Measurements from ENCODE around the gene REXO4.
"Not testable (repeated sequence)": the region's sequence is repeated elsewhere in the genome, so short reads cannot be mapped to it uniquely, and the experiment has no call there.

Gene REXO4

DNA sequence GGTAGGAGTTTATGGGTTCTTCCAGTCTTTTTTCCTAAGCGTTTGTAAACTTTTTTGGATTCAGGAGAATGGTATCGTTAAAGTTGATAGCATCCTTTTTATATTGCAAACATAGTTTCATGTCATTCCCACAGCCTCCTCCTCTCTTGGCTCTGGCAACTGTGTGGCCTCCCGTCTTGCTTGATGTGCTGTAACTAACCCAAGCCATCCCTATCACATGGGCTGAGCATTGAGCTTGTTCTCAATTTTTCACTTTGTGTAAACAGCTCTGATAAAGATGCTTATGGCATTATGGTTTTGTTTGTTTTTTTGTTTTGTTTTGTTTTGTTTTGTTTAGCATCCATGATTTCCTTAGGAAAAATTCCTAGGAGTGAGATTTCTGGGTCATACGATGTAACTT lies 37.1 kb downstream of the REXO4 start:
- TF ChIP-seq, protein P1, sequence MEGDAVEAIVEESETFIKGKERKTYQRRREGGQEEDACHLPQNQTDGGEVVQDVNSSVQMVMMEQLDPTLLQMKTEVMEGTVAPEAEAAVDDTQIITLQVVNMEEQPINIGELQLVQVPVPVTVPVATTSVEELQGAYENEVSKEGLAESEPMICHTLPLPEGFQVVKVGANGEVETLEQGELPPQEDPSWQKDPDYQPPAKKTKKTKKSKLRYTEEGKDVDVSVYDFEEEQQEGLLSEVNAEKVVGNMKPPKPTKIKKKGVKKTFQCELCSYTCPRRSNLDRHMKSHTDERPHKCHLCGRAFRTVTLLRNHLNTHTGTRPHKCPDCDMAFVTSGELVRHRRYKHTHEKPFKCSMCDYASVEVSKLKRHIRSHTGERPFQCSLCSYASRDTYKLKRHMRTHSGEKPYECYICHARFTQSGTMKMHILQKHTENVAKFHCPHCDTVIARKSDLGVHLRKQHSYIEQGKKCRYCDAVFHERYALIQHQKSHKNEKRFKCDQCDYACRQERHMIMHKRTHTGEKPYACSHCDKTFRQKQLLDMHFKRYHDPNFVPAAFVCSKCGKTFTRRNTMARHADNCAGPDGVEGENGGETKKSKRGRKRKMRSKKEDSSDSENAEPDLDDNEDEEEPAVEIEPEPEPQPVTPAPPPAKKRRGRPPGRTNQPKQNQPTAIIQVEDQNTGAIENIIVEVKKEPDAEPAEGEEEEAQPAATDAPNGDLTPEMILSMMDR (IDR thresholded peaks at IDR 0.05; ENCODE audit: low read depth, low read length) = no peak
- TF ChIP-seq, protein P2, sequence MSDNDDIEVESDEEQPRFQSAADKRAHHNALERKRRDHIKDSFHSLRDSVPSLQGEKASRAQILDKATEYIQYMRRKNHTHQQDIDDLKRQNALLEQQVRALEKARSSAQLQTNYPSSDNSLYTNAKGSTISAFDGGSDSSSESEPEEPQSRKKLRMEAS (IDR thresholded peaks at IDR 0.05; ENCODE audit: low read depth, low read length) = no peak
- TF ChIP-seq POLR2A (IDR thresholded peaks at IDR 0.05; ENCODE audit: extremely low read depth, insufficient read length) = no peak
- TF ChIP-seq MYC (IDR thresholded peaks at IDR 0.05; ENCODE audit: low read depth, low read length) = no peak
- DNase-seq (ENCODE audit: low read depth) = no peak
- no peak overlapping the region for H3K4me3 ChIP-seq (ENCODE audit: low read depth, low read length)

- no peak for DNase-seq (ENCODE audit: low read depth)
- TF ChIP-seq, protein P1 (IDR thresholded peaks at IDR 0.05; ENCODE audit: low read depth, low read length) = no peak
- TF ChIP-seq, protein P2 (IDR thresholded peaks at IDR 0.05; ENCODE audit: low read depth, low read length) = no peak
- TF ChIP-seq POLR2A (IDR thresholded peaks at IDR 0.05; ENCODE audit: extremely low read depth, insufficient read length) = no peak
- TF ChIP-seq MYC (IDR thresholded peaks at IDR 0.05; ENCODE audit: low read depth, low read length) = no peak
- no peak overlapping the region for H3K4me3 ChIP-seq (ENCODE audit: low read depth, low read length)
Observed at GRCh38 chr9:133379153-133380086, 38.4 kb downstream of the REXO4 start.

- TF ChIP-seq MYC (IDR thresholded peaks at IDR 0.05; ENCODE audit: low read depth, low read length) (no peak), POLR2A (IDR thresholded peaks at IDR 0.05; ENCODE audit: extremely low read depth, insufficient read length) (no peak)
- TF ChIP-seq, protein P2 (IDR thresholded peaks at IDR 0.05; ENCODE audit: low read depth, low read length) = no peak
- TF ChIP-seq, protein P1 (IDR thresholded peaks at IDR 0.05; ENCODE audit: low read depth, low read length) = no peak
- no peak overlapping the region for H3K4me3 ChIP-seq (ENCODE audit: low read depth, low read length)
- no peak for DNase-seq (ENCODE audit: low read depth)
Observed at GRCh38 chr9:133378408-133378962, 39.3 kb downstream of the REXO4 start.

- TF ChIP-seq POLR2A (IDR thresholded peaks at IDR 0.05; ENCODE audit: extremely low read depth, insufficient read length) = no peak
- peak; percentile 45 for DNase-seq (ENCODE audit: low read depth)
Observed at GRCh38 chr9:133377721-133378216, 40.0 kb downstream of the REXO4 start.

DNA sequence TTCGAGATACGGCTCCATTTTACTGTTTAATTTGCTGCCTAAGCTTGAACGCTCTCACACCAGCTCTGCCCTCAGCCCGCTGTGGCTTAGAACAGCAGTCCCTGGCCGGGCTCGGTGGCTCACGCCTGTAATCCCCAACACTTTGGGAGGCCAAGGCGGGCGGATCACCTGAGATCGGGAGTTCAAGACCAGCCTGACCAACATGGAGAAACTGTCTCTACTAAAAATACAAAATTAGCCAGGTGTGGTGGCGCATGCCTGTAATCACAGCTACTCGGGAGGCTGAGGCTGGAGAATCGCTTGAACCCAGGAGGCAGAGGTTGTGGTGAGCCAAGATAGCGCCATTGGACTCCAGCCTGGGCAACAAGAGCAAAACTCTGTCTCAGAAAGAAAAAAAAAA lies 40.5 kb downstream of the REXO4 start:
- not testable (repeated sequence) for DNase-seq (ENCODE audit: low read depth); H3K4me3 ChIP-seq (ENCODE audit: low read depth, low read length)

More at GRCh38 chr9:133377721-133378216, 40.0 kb downstream of the REXO4 start:
- H3K4me3 ChIP-seq (ENCODE audit: low read depth, low read length) = no peak overlapping the region

- TF ChIP-seq, protein P2 (IDR thresholded peaks at IDR 0.05; ENCODE audit: low read depth, low read length) = peak; percentile 68
- TF ChIP-seq MYC (IDR thresholded peaks at IDR 0.05; ENCODE audit: low read depth, low read length) (0 out of 2 replicates have a peak, but pooled peaks have one; percentile 8), POLR2A (IDR thresholded peaks at IDR 0.05; ENCODE audit: extremely low read depth, insufficient read length) (peak; percentile 69)
- TF ChIP-seq, protein P1 (IDR thresholded peaks at IDR 0.05; ENCODE audit: low read depth, low read length) = no peak
Observed at GRCh38 chr9:133375724-133376654, 41.8 kb downstream of the REXO4 start, which contains the start of the genes STKLD1 and SURF4. Gene STKLD1, plus strand, starts transcription at chr9:133376366. Its CDS starts 108 bp downstream, at chr9:133376474. Gene SURF4, minus strand, starts transcription at chr9:133376060. Its CDS starts 91 bp downstream, at chr9:133375969.

More at GRCh38 chr9:133375724-133376654, 41.8 kb downstream of the REXO4 start, which contains the start of the genes STKLD1 and SURF4:
- peak within 1 kb of the TSS; percentile 96 for H3K4me3 ChIP-seq (ENCODE audit: low read depth, low read length)
- peak; percentile 97 for DNase-seq (ENCODE audit: low read depth)
